Keratinocyte (primary cell): Measurements from ENCODE around the gene PGAP6. TPM values are rescaled to one million over a fixed set of nuclear protein-coding genes. Genes with fewer than 3 reads are reported as not detected.
A peak's percentile ranks its signal among the peaks of the same experiment; 100 is the strongest.

Experiments used
- DNase-seq: peaks from one replicate; pipeline ENCODE4 v3.0.0-alpha.2; 2011; ENCODE audit warnings: low read depth, missing footprints, low spot score
- FAIRE-seq: peaks from 2 replicates; lab custom pipeline; 2011; peaks lifted over from hg19 to GRCh38; lab: Jason Lieb, UNC
- H2AFZ ChIP-seq: 2 replicates; pipeline ENCODE4 v1.6.0; 2012; ENCODE audit warnings: low read length, control low read depth, inconsistent platforms; ENCODE audit not compliant: control insufficient read depth
- H3K27ac ChIP-seq: 2 replicates; pipeline ENCODE4 v1.5.1; 2011; ENCODE audit warnings: low read length; ENCODE audit not compliant: control insufficient read depth, insufficient read depth
- H3K27me3 ChIP-seq: 3 replicates; pipeline ENCODE4 v1.6.0; 2011; ENCODE audit warnings: low read length; ENCODE audit not compliant: control insufficient read depth, insufficient read depth; ENCODE audit errors: extremely low read depth
- H3K36me3 ChIP-seq, 2 experiments: 2 replicates in 1 of 2; 3 replicates in 1 of 2; pipeline ENCODE4 v1.5.1; 2011; ENCODE audit warnings: low read length in 2 of 2, mild to moderate bottlenecking in 1 of 2; ENCODE audit not compliant: control insufficient read depth in 2 of 2, insufficient read depth in 2 of 2; ENCODE audit errors: extremely low read depth in 1 of 2
- H3K4me1 ChIP-seq: 3 replicates; pipeline ENCODE4 v1.5.1; 2011; ENCODE audit warnings: low read length; ENCODE audit not compliant: control insufficient read depth, insufficient read depth; ENCODE audit errors: extremely low read depth
- H3K4me2 ChIP-seq: 3 replicates; pipeline ENCODE4 v1.6.0; 2011; ENCODE audit warnings: low read depth, low read length; ENCODE audit not compliant: control insufficient read depth, insufficient read depth; ENCODE audit errors: extremely low read depth
- H3K4me3 ChIP-seq, 3 experiments: fragments of 200-600 bp in 1 of 3; sonication (generic) in 1 of 3; 2 replicates in 2 of 3; 3 replicates in 1 of 3; pipeline ENCODE4 v1.5.1; 2011 to 2016; ENCODE audit warnings: low read length in 3 of 3, mild to moderate bottlenecking in 3 of 3, control low read depth in 2 of 3, inconsistent platforms in 1 of 3, low read depth in 1 of 3, mixed read lengths in 1 of 3, mixed run types in 1 of 3, moderate library complexity in 1 of 3; ENCODE audit not compliant: control insufficient read depth in 2 of 3, insufficient read depth in 2 of 3; ENCODE audit errors: extremely low read depth in 1 of 3
- H3K79me2 ChIP-seq: 2 replicates; pipeline ENCODE4 v1.6.0; 2012; ENCODE audit warnings: low read length; ENCODE audit not compliant: control insufficient read depth, insufficient read depth
- H3K9ac ChIP-seq: 3 replicates; pipeline ENCODE4 v1.6.0; 2011; ENCODE audit warnings: low read length; ENCODE audit not compliant: control insufficient read depth, insufficient read depth; ENCODE audit errors: extremely low read depth
- H3K9me1 ChIP-seq: 3 replicates; pipeline ENCODE4 v1.6.0; 2011; ENCODE audit warnings: low read length; ENCODE audit not compliant: control insufficient read depth, insufficient read depth; ENCODE audit errors: extremely low read depth
- H3K9me3 ChIP-seq: 2 replicates; pipeline ENCODE4 v1.5.1; 2012; ENCODE audit warnings: low read depth, low read length; ENCODE audit not compliant: control insufficient read depth
- H4K20me1 ChIP-seq: 3 replicates; pipeline ENCODE4 v1.6.0; 2011; ENCODE audit warnings: low read length; ENCODE audit not compliant: control insufficient read depth, insufficient read depth; ENCODE audit errors: extremely low read depth
- CTCF ChIP-seq, 3 experiments: IDR thresholded peaks in 1 of 3; conservative IDR thresholded peaks in 1 of 3; optimal IDR thresholded peaks in 1 of 3; 2 replicates in 2 of 3; 3 replicates in 1 of 3; pipeline versions ENCODE3 to v1.5.1; 2011; ENCODE audit warnings: low read length in 3 of 3, mild to moderate bottlenecking in 3 of 3, moderate library complexity in 2 of 3, control low read depth in 1 of 3, inconsistent platforms in 1 of 3; ENCODE audit not compliant: insufficient read depth in 2 of 3; ENCODE audit errors: extremely low read depth in 1 of 3
- EZH2 ChIP-seq: IDR thresholded peaks from one replicate; pipeline ENCODE4 v1.6.1; 2012; ENCODE audit warnings: inconsistent platforms, mild to moderate bottlenecking, low read length, moderate library complexity
- dilution Hi-C: fragments of 300-500 bp; cut with MboI; formaldehyde crosslinking; loops from one replicate; pipeline ENCODE4 v1.7.0; 2020; ENCODE audit warnings: low sequenced_read_pairs; ENCODE audit not compliant: extremely low pct_ligation_motif_present
- polyA plus RNA-seq, 5 experiments: library from polyadenylated mRNA; depleted of rRNA in 3 of 5; stranded (reverse) in 3 of 5; stranded (forward) in 1 of 5; unstranded in 1 of 5; fragments of >200 nt; gene quantifications; 1 replicate in 1 of 5; 2 replicates in 3 of 5; 3 replicates in 1 of 5; pipeline versions ENCODE4 v1.2.1 to v1.2.3, GENCODE V29; 2011 to 2012; ENCODE audit warnings: missing spikeins in 2 of 5, low read depth in 1 of 5, low replicate concordance in 1 of 5

Gene PGAP6
- polyA plus RNA-seq, 1 donor (not counting 4 experiments of a cell fraction or from before 2014, with no cell fraction given): 25.5 TPM

GRCh38 chr16:425082-425718, 43.4 kb upstream of the PGAP6 start, which contains the start of gene RAB11FIP3:
TSS of gene RAB11FIP3 (plus strand) at chr16:425649. CDS start at chr16:426007, 358 bp downstream.
- no peak for FAIRE-seq

GRCh38 chr16:424623-425081, 42.9 kb upstream of the PGAP6 start:
- dilution Hi-C loops: no loop called here
- peak overlapping the region; percentile 71 for H3K27ac ChIP-seq
- no peaks in the 10 kb centered on the region for H3K27me3 ChIP-seq
- H3K4me3 ChIP-seq: peak overlapping the region; percentile 54 to 70 (median 58)
- DNase-seq: no peak
- peak overlapping the region; percentile 54 for H2AFZ ChIP-seq
- H3K9ac ChIP-seq: peak overlapping the region; percentile 63
- TF ChIP-seq EZH2 (no peak), CTCF (optimal IDR thresholded peaks at IDR 0.05 in 1 of 3, IDR thresholded peaks at IDR 0.05 in 1 of 3, conservative IDR thresholded peaks at IDR 0.05 in 1 of 3; ENCODE audit: extremely low read depth in 1 of 3, insufficient read depth in 2 of 3, low read length in 3 of 3) (no peak)
- H3K9me1 ChIP-seq: peaks cover 5% of the 10 kb centered on the region
- peaks cover 25% of the 10 kb centered on the region for H3K79me2 ChIP-seq
- FAIRE-seq: no peak
- no peaks in the 10 kb centered on the region for H3K9me3 ChIP-seq
- H3K4me2 ChIP-seq: peak overlapping the region; percentile 82
- H3K4me1 ChIP-seq: peaks cover 32% of the 10 kb centered on the region
- peaks cover 0 to 3% of the 10 kb centered on the region in 2 experiments for H3K36me3 ChIP-seq
- H4K20me1 ChIP-seq: peaks cover 6% of the 10 kb centered on the region

More at GRCh38 chr16:425082-425718, 43.4 kb upstream of the PGAP6 start, which contains the start of gene RAB11FIP3:
- H3K9ac ChIP-seq: peak within 1 kb of the TSS; percentile 69
- H3K9me3 ChIP-seq: no peaks in the 10 kb centered on the region
- peaks cover 28% of the 10 kb centered on the region for H3K79me2 ChIP-seq
- DNase-seq: no peak
- dilution Hi-C loops: no loop called here
- TF ChIP-seq CTCF (optimal IDR thresholded peaks at IDR 0.05 in 1 of 3, IDR thresholded peaks at IDR 0.05 in 1 of 3, conservative IDR thresholded peaks at IDR 0.05 in 1 of 3; ENCODE audit: extremely low read depth in 1 of 3, insufficient read depth in 2 of 3, low read length in 3 of 3): peak; percentile 15 to 31 (median 30)
- TF ChIP-seq EZH2: no peak
- H3K27ac ChIP-seq: peak within 1 kb of the TSS; percentile 71
- H3K36me3 ChIP-seq: peaks cover 0 to 3% of the 10 kb centered on the region in 2 experiments
- H3K4me1 ChIP-seq: peaks cover 32% of the 10 kb centered on the region
- H3K4me3 ChIP-seq: peak within 1 kb of the TSS; percentile 70 to 82 (median 74)
- H2AFZ ChIP-seq: peak within 1 kb of the TSS; percentile 54
- H3K4me2 ChIP-seq: peak within 1 kb of the TSS; percentile 82
- peaks cover 5% of the 10 kb centered on the region for H3K9me1 ChIP-seq
- no peaks in the 10 kb centered on the region for H3K27me3 ChIP-seq
- H4K20me1 ChIP-seq: peaks cover 6% of the 10 kb centered on the region
